ENCODE results near the gene TREM2. TPM values are rescaled to one million over a fixed set of nuclear protein-coding genes. Genes with fewer than 3 reads are reported as not detected.

Gene TREM2
- total and polyA plus RNA-seq, 2 of the 13 experiments (the other 11 are each of a cell fraction or from before 2014, with no cell fraction given), result 0.11 TPM; not detected in 1

GRCh38 chr6:41209547-41210320 lies 46.8 kb upstream of the TREM2 start:
- in situ Hi-C loops (cut with HindIII; ENCODE audit: extremely low pct_ligation_motif_present, low pct_unique_long_range_greater_than_20kb) (no loop called here), intact Hi-C loops (cut with micrococcal nuclease; ENCODE audit: unreplicated experiment) (no loop called here)
- H3K4me3 ChIP-seq (replicated peaks in 1 of 3; ENCODE audit: insufficient read depth in 1 of 3, low read depth in 2 of 3, low read length in 3 of 3), result no peak overlapping the region
- ChIA-PET CTCF (ENCODE audit: low intra/inter-chr PET ratio, low total read pairs) (no interaction called here), POLR2A (no interaction called here)
- H3K27ac ChIP-seq (ENCODE audit: extremely low read length, insufficient read depth, low read length), result no peak overlapping the region
- H3K4me2 ChIP-seq (ENCODE audit: low read depth, low read length), result no peak overlapping the region
- H3K9ac ChIP-seq (ENCODE audit: insufficient read depth, low read depth, low read length), result no peak overlapping the region
- no peaks in the 10 kb centered on the region for H3K79me2 ChIP-seq (ENCODE audit: insufficient read depth, low read length)
- peaks cover 0 to 10% of the 10 kb centered on the region in 2 experiments; a peak in 2 of 5 replicates for H3K27me3 ChIP-seq (ENCODE audit: control insufficient read depth in 1 of 2, insufficient read depth in 2 of 2, low read length in 2 of 2)
- no TSS peak for BruUV-seq (replicated peaks)
- no peaks in the 10 kb centered on the region for H3K4me1 ChIP-seq (ENCODE audit: insufficient read depth, low read length)
- no peaks in the 10 kb centered on the region for H3K36me3 ChIP-seq (replicated peaks in 1 of 2; ENCODE audit: control insufficient read depth in 1 of 2, insufficient read depth in 2 of 2, low read length in 2 of 2)
- DNase-seq (ENCODE audit: low spot score) (no peak), FAIRE-seq (no peak), ATAC-seq (no peak)
- no peak for TF ChIP-seq SRSF4 (IDR thresholded peaks at IDR 0.05; ENCODE audit: low read depth, low read length, poor library complexity, severe bottlenecking)
- no peaks in the 10 kb centered on the region for H3K9me3 ChIP-seq (ENCODE audit: low read length)
- no peaks in the 10 kb centered on the region for H4K20me1 ChIP-seq (ENCODE audit: insufficient read depth, low read length)
- 24% methylated on average over 5 of the region's 5 CpGs for WGBS (ENCODE audit: low lambda C conversion rate)
- H2AFZ ChIP-seq (ENCODE audit: low read length), result no peak overlapping the region

- no peak overlapping the region for H3K4me3 ChIP-seq (replicated peaks in 1 of 3; ENCODE audit: insufficient read depth in 1 of 3, low read depth in 2 of 3, low read length in 3 of 3)
- H3K4me1 ChIP-seq (ENCODE audit: insufficient read depth, low read length), result no peaks in the 10 kb centered on the region
- H4K20me1 ChIP-seq (ENCODE audit: insufficient read depth, low read length), result no peaks in the 10 kb centered on the region
- DNase-seq (ENCODE audit: low spot score), result no peak
- ChIA-PET POLR2A (no interaction called here), CTCF (ENCODE audit: low intra/inter-chr PET ratio, low total read pairs) (no interaction called here)
- no peak for ATAC-seq
- no peak overlapping the region for H3K4me2 ChIP-seq (ENCODE audit: low read depth, low read length)
- H3K27me3 ChIP-seq (ENCODE audit: control insufficient read depth in 1 of 2, insufficient read depth in 2 of 2, low read length in 2 of 2), result peaks cover 0 to 10% of the 10 kb centered on the region in 2 experiments; a peak in 2 of 5 replicates
- H3K79me2 ChIP-seq (ENCODE audit: insufficient read depth, low read length), result no peaks in the 10 kb centered on the region
- in situ Hi-C loops (cut with HindIII; ENCODE audit: extremely low pct_ligation_motif_present, low pct_unique_long_range_greater_than_20kb), result no loop called here
- H3K9me3 ChIP-seq (ENCODE audit: low read length), result no peaks in the 10 kb centered on the region
- TF ChIP-seq NRL (CRISPR knock-in tag; IDR thresholded peaks at IDR 0.05; ENCODE audit: borderline replicate concordance), result no peak
- TF ChIP-seq MXD4 (CRISPR knock-in tag; IDR thresholded peaks at IDR 0.05), result no peak
- TF ChIP-seq KLF6 (CRISPR knock-in tag; IDR thresholded peaks at IDR 0.05), result no peak
- no peak for TF ChIP-seq ZNF879 (CRISPR knock-in tag; IDR thresholded peaks at IDR 0.05)
- TF ChIP-seq ZNF264 (CRISPR knock-in tag; IDR thresholded peaks at IDR 0.05), result no peak
- TF ChIP-seq RXRB (CRISPR knock-in tag; IDR thresholded peaks at IDR 0.05; ENCODE audit: borderline replicate concordance), result no peak
- no peak for TF ChIP-seq ZNF746 (CRISPR knock-in tag; IDR thresholded peaks at IDR 0.05)
- TF ChIP-seq ZBTB4 (CRISPR knock-in tag; IDR thresholded peaks at IDR 0.05; ENCODE audit: borderline replicate concordance), result no peak
- no peak for TF ChIP-seq ZZZ3 (CRISPR knock-in tag; IDR thresholded peaks at IDR 0.05; ENCODE audit: borderline replicate concordance)
- TF ChIP-seq ZNF235 (CRISPR knock-in tag; IDR thresholded peaks at IDR 0.05; ENCODE audit: borderline replicate concordance), result no peak
- no peak for TF ChIP-seq SMC3 (IDR thresholded peaks at IDR 0.05; ENCODE audit: low read length)
- H3K9ac ChIP-seq (ENCODE audit: insufficient read depth, low read depth, low read length), result no peak overlapping the region
- no TSS peak for BruUV-seq (replicated peaks)
- intact Hi-C loops (cut with micrococcal nuclease; ENCODE audit: unreplicated experiment), result no loop called here
- no peak overlapping the region for H2AFZ ChIP-seq (ENCODE audit: low read length)
- H3K27ac ChIP-seq (ENCODE audit: extremely low read length, insufficient read depth, low read length), result no peak overlapping the region
- no peak for FAIRE-seq
- no peaks in the 10 kb centered on the region for H3K36me3 ChIP-seq (replicated peaks in 1 of 2; ENCODE audit: control insufficient read depth in 1 of 2, insufficient read depth in 2 of 2, low read length in 2 of 2)
- 40% methylated on average over 7 of the region's 7 CpGs for WGBS (ENCODE audit: low lambda C conversion rate)
Measured at GRCh38 chr6:41208439-41209106, 45.7 kb upstream of the TREM2 start.
